Epithelial cell of esophagus (primary cell): Measurements from ENCODE around the gene TNIK.

ENCODE experiments used
- DNase-seq: peaks from one replicate; pipeline ENCODE4 v3.0.0; 2010; ENCODE audit warnings: low read depth
- H3K4me3 ChIP-seq: 2 replicates; pipeline ENCODE4 v1.5.1; 2011; ENCODE audit warnings: mild to moderate bottlenecking, low read length, control low read depth
- TF ChIP-seq, protein P1 (sequence below): IDR thresholded peaks from 2 replicates; pipeline ENCODE4 v1.5.1; 2011; ENCODE audit warnings: low read depth, mild to moderate bottlenecking, low read length, control low read depth, inconsistent platforms; ENCODE audit not compliant: insufficient read depth; ENCODE audit errors: missing control alignments

Gene TNIK

DNA sequence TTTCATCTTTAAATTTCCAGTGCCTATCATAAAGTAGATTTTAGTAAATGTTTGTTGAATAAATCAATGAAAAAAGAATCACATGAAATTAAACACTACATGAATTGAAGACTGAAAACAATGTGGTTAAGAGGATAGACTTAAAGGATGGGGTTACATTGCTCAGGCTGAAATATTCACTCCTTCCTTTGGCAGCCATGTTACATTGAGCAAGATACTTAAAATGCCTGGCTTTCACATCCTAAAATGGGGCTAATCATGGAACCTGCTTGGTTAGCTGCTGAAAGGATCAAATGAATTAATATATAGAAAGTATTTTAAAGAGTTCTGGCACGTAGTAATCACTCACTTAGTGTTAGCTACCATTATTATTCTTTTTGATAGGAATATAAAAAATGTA lies 236.8 kb downstream of the TNIK start:
- H3K4me3 ChIP-seq = no peak overlapping the region
- no peak for DNase-seq
- TF ChIP-seq, protein P1, sequence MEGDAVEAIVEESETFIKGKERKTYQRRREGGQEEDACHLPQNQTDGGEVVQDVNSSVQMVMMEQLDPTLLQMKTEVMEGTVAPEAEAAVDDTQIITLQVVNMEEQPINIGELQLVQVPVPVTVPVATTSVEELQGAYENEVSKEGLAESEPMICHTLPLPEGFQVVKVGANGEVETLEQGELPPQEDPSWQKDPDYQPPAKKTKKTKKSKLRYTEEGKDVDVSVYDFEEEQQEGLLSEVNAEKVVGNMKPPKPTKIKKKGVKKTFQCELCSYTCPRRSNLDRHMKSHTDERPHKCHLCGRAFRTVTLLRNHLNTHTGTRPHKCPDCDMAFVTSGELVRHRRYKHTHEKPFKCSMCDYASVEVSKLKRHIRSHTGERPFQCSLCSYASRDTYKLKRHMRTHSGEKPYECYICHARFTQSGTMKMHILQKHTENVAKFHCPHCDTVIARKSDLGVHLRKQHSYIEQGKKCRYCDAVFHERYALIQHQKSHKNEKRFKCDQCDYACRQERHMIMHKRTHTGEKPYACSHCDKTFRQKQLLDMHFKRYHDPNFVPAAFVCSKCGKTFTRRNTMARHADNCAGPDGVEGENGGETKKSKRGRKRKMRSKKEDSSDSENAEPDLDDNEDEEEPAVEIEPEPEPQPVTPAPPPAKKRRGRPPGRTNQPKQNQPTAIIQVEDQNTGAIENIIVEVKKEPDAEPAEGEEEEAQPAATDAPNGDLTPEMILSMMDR = no peak

DNA sequence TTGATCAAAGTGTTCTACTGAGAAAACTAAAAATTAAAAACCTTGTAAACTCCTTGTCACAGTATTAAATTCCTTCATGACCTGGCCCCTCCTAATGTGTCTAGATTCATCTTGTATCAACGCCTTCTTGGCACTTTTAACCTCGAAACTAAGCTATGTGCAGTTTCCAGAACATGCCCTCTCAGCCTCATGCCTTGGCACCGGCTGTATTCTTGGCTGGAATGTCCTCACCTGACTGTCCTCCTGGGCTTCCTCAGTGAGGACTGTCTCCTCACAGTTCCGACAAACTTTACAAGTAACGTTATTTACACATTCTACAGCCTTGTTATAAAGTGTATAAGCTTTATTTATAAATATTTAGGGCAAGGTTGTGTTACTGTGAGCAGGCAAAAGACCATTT lies 237.2 kb downstream of the TNIK start:
- H3K4me3 ChIP-seq = no peak overlapping the region
- DNase-seq = no peak
- TF ChIP-seq, protein P1 = no peak

DNA sequence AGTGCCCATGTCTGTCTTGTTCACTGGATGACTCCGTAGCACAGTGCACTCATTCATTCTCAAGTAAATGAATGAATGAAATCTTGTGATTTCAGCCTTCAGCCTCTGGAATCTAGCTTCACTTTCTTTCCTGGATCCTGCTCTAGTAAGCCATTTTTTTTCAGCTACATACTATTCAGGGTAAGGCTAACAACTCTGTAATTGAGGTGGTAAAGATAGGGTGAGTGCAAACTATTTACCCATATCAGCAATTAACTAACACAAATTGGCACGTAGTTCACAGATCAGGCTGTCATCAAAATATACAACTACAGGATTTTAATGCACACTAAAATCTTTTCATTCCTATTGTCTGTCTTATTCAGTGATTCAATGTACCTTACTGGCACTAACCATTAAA lies 238.6 kb downstream of the TNIK start:
- no peak overlapping the region for H3K4me3 ChIP-seq
- TF ChIP-seq, protein P1 = no peak
- no peak for DNase-seq

DNA sequence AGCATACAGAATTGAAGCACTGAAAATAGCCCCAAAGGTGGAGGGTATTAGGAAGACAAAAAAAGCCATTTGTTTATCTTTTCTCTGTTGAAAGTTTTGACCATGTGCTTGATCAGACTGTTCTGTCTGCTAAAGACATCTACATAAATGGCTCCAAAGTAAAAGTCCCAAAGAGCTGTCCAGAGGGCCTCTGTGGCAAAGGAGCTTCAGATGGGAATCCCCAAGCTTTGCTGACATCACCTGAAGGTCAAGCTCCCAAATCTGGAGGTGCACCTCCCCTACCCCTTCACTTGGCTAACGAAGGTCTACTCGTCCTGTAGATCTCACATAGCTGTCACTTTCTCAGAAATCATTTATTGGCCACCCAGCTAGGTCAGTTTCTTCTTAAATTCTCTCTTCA lies 239.1 kb downstream of the TNIK start:
- DNase-seq = no peak
- no peak overlapping the region for H3K4me3 ChIP-seq
- TF ChIP-seq, protein P1 = no peak

DNA sequence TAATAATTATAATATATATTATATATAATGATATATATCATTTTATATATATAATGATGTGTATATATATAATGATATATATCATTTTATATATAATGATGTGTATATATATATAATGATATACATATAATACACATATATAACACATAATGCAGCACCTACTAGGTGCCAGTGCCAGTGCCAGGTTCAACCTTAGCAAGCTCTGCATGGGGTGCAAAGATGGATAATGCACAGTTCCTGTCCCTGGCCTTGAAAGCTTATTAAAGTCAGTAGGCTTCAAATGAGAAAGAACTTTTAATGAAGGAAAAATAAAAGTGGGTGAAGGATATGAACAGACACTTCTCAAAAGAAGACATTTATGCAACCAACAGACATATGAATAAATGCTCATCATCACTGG lies 240.9 kb downstream of the TNIK start:
- TF ChIP-seq, protein P1 = no peak
- H3K4me3 ChIP-seq = no peak overlapping the region
- DNase-seq = no peak

DNA sequence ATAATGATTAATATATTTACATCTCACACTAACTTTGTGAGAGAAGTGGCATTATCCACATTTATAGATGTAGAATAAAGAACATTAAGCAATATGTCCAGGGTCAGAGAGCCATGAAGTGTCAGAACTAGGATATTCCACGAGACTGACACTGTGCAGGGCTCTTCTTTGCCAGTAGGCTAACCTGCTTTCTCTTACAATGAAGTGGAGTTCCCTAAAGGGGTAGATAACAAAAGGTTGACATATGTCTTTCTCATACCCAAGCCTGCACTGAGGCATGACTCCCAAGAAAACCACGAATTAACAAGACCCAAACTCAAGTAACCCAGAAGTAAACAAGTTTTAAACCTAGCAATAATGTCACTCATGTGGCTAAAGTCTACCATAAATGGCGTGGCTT lies 242.1 kb downstream of the TNIK start:
- H3K4me3 ChIP-seq = no peak overlapping the region
- no peak for DNase-seq
- TF ChIP-seq, protein P1 = no peak

DNA sequence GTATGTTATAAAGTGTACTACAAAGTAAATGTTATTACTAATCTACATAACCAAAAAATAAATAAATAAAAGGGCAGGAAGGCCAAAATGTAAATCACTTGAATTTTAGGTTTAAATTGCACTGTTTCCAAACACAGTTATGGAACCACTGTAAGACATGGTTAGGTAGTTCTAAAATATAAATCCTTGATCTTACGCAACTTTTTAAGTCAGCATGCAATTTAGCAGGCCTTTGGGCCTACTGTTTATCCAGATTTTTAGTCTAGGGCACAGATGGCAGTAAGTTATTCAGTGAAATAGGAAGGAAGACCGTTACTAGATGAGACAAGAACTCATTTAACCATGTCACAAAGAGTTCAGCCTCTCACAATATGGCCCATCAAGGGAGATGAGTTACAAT lies 246.3 kb downstream of the TNIK start:
- H3K4me3 ChIP-seq = no peak overlapping the region
- TF ChIP-seq, protein P1 = no peak
- no peak for DNase-seq
